NB4 (cell line): ENCODE results near the gene TAOK1.

Source experiments
- MYC ChIP-seq: IDR thresholded peaks from 2 replicates; pipeline ENCODE4 v1.6.1; 2011; ENCODE audit warnings: low read depth, low read length
- POLR2A ChIP-seq: IDR thresholded peaks from 2 replicates; pipeline ENCODE4 v1.6.1; 2011; ENCODE audit warnings: mild to moderate bottlenecking; ENCODE audit not compliant: insufficient read length; ENCODE audit errors: extremely low read depth
- TF ChIP-seq, protein P1 (sequence below): IDR thresholded peaks from 2 replicates; pipeline ENCODE4 v1.6.1; 2011; ENCODE audit warnings: low read depth, low read length
- TF ChIP-seq, protein P2 (sequence below): IDR thresholded peaks from one replicate; pipeline ENCODE4 v1.5.1; 2012; ENCODE audit warnings: low read depth, low read length

GRCh38 chr17:29358416-29358815, 31.7 kb upstream of the TAOK1 start:
- TF ChIP-seq, protein P1, sequence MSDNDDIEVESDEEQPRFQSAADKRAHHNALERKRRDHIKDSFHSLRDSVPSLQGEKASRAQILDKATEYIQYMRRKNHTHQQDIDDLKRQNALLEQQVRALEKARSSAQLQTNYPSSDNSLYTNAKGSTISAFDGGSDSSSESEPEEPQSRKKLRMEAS: no peak
- TF ChIP-seq POLR2A (no peak), MYC (no peak)
- TF ChIP-seq, protein P2, sequence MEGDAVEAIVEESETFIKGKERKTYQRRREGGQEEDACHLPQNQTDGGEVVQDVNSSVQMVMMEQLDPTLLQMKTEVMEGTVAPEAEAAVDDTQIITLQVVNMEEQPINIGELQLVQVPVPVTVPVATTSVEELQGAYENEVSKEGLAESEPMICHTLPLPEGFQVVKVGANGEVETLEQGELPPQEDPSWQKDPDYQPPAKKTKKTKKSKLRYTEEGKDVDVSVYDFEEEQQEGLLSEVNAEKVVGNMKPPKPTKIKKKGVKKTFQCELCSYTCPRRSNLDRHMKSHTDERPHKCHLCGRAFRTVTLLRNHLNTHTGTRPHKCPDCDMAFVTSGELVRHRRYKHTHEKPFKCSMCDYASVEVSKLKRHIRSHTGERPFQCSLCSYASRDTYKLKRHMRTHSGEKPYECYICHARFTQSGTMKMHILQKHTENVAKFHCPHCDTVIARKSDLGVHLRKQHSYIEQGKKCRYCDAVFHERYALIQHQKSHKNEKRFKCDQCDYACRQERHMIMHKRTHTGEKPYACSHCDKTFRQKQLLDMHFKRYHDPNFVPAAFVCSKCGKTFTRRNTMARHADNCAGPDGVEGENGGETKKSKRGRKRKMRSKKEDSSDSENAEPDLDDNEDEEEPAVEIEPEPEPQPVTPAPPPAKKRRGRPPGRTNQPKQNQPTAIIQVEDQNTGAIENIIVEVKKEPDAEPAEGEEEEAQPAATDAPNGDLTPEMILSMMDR: no peak
